ENCODE data around the gene CSRP3.

DNA sequence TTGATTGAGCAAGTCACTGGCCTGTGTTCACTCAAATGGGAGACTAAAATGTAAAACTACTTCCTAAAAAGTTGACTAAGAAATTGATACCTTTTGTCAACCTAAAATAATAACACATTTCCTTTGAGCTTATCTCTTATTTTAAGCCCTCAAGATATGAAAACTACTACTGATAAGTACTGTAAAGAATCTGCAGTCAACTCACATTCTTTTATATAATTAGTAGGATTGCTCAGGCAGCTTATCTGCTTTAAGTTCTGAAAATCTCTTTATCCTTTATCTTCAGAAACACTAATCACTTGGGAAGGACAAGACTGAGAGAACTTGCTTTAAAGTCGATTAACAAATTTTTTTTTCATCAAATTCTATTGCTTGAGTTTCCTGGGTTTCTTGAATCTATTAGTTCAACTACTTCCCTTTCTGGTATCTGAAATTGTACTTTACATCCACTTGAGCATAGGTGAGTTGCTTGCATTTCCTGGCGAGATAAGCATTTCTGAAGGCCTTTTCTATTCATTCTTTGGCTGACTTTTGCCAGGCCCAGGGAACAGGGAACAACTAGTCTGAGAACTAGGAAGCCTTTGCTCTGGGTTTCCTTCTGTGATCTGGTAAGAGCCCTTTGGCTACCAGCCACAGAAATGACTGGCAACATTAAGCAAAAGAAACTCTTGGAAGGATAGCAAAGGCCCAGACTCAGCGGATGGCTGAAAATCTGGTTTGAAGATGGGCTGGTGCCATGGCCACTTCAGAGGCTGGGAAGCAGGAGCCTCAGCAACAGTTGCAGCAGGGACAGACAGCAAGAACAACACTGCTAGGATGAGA lies 19.3 kb upstream of the CSRP3 start:
- TF ChIP-seq CTCF (IDR thresholded peaks at IDR 0.05): no peak
- no peak for TF ChIP-seq POLR2A (IDR thresholded peaks at IDR 0.05)

All from right lobe of liver (tissue), 4 donors.